ENCODE results near the gene CAMK2N2.

GRCh38 chr3:184299488-184300377 is 38.4 kb upstream of the CAMK2N2 start:
- TF ChIP-seq CTCF (IDR thresholded peaks at IDR 0.05; ENCODE audit: insufficient read depth, low read length) (no peak), GABPA (IDR thresholded peaks at IDR 0.05; ENCODE audit: low read depth) (no peak)
- TF ChIP-seq, protein P1, sequence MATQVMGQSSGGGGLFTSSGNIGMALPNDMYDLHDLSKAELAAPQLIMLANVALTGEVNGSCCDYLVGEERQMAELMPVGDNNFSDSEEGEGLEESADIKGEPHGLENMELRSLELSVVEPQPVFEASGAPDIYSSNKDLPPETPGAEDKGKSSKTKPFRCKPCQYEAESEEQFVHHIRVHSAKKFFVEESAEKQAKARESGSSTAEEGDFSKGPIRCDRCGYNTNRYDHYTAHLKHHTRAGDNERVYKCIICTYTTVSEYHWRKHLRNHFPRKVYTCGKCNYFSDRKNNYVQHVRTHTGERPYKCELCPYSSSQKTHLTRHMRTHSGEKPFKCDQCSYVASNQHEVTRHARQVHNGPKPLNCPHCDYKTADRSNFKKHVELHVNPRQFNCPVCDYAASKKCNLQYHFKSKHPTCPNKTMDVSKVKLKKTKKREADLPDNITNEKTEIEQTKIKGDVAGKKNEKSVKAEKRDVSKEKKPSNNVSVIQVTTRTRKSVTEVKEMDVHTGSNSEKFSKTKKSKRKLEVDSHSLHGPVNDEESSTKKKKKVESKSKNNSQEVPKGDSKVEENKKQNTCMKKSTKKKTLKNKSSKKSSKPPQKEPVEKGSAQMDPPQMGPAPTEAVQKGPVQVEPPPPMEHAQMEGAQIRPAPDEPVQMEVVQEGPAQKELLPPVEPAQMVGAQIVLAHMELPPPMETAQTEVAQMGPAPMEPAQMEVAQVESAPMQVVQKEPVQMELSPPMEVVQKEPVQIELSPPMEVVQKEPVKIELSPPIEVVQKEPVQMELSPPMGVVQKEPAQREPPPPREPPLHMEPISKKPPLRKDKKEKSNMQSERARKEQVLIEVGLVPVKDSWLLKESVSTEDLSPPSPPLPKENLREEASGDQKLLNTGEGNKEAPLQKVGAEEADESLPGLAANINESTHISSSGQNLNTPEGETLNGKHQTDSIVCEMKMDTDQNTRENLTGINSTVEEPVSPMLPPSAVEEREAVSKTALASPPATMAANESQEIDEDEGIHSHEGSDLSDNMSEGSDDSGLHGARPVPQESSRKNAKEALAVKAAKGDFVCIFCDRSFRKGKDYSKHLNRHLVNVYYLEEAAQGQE (IDR thresholded peaks at IDR 0.05; ENCODE audit: insufficient replicate concordance, low read depth), result no peak

All from HL-60 (cell line).